AG04450 (cell line): Measurements from ENCODE around the gene PDSS1. TPM values are rescaled to one million over a fixed set of nuclear protein-coding genes. Genes with fewer than 3 reads are reported as not detected.

Experiments
- CTCF ChIA-PET: fragments of 300-600, 350-600 bp; formaldehyde crosslinking; extraction: SDS; loops from one replicate; lab custom pipeline; 2022; ENCODE audit warnings: antibody characterized with exemption, inconsistent platforms; lab: Charles Lee
- POLR2A ChIA-PET: fragments of 350-600 bp; formaldehyde crosslinking; extraction: SDS; loops from one replicate; lab custom pipeline; 2021; ENCODE audit warnings: antibody characterized with exemption, inconsistent platforms; lab: Yijun Ruan, JAX
- DNase-seq: peaks from one replicate; pipeline ENCODE4 v3.0.0-alpha.2; 2011; ENCODE audit warnings: low read depth, low spot score
- H3K27ac ChIP-seq: one replicate; pipeline ENCODE4 v1.5.1; 2012; ENCODE audit warnings: low read depth, low read length, control low read depth
- H3K27me3 ChIP-seq: one replicate; pipeline ENCODE4 v1.6.0; 2012; ENCODE audit warnings: low read length; ENCODE audit not compliant: control insufficient read depth, insufficient read depth
- H3K4me3 ChIP-seq: 2 replicates; pipeline ENCODE4 v1.5.1; 2011; ENCODE audit warnings: mild to moderate bottlenecking, low read depth, low read length, control low read depth
- H3K9me3 ChIP-seq: 2 replicates; pipeline ENCODE4 v1.5.1; 2012; ENCODE audit warnings: low read length; ENCODE audit not compliant: control insufficient read depth, insufficient read depth
- CTCF ChIP-seq: IDR thresholded peaks from 2 replicates; pipeline ENCODE4 v1.5.1; 2011; ENCODE audit warnings: low read depth, low read length, control low read depth, inconsistent platforms
- polyA plus RNA-seq: library from polyadenylated mRNA; depleted of rRNA; stranded (reverse); fragments of >200 nt; gene quantifications from 2 replicates; pipeline ENCODE4 v1.2.3, GENCODE V29; 2011

PDSS1 gene
- polyA plus RNA-seq, 1 experiment = 10.4 TPM

DNA sequence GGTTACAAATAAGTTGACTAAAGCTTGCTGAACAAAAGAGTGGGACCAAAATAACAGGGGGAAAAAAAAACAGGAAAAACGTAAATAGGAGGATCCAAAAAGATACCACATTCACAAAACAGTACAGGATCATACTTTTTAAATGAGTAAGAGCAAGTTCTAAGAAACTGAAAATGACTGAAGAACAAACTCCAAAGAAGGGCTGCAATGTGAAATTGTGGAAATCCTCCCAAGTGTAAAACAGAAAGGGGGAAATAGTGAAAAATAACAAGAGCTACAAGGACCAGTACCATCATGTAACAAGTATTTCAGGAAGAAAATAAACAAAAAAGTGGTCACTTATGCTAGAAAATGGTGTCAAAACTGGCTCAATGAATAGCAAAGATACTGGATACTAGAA, 46.3 kb downstream of the PDSS1 start:
- ChIA-PET CTCF (interaction anchor here (0.8 kb wide), 1 partner anchor 18 kb away, joined by 4 read pairs; no protein-coding TSS in a partner anchor), POLR2A (no interaction called here)
- Histone ChIP-seq H3K27me3 (no peaks in the 10 kb centered on the region), H3K4me3 (no peak overlapping the region), H3K9me3 (no peaks in the 10 kb centered on the region; the same call in 1 of the 2 replicates), H3K27ac (no peak overlapping the region)
- no peak for DNase-seq
- no peak for TF ChIP-seq CTCF

DNA sequence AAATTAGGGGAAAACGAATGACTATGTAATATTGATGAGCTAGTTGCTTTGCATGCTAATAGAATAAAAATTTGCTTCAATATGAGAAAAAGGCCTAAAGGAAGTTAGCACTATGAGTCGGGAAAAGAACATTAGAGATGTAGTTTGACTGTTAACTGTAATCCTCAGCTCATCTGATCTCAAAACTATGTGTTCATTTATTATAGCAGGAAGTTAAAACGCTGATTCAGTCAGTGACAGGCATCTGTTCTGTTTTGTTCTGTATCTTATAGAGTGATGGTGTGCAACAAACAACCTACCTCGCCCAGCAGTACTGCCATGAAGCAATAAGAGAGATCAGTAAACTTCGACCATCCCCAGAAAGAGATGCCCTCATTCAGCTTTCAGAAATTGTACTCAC, 48.6 kb downstream of the PDSS1 start:
- POLR2A ChIA-PET = no interaction called here

DNA sequence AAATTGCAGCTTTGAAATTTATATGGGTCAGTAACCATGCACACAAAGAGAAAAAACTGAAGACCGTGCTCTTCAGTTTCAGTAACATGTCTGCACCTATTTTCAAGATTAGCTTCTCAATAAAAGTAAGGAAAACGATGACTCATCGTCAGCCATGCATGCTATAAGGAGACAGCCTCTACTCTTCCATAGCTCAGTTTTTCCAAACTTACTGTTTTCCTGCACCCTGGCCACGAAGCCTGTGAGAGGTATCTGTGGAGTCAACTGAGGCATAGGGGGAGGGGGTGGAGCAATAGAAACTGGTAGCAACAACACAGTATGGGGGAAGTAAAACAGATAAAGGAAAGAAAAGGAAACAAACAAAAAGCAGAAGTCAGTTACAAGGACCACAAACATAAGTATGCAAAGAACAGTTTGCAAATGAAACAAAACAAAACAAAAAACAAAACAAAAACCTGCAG, 58.0 kb downstream of the PDSS1 start:
- H3K4me3 ChIP-seq = no peak overlapping the region
- CTCF ChIA-PET = interaction anchor here (0.7 to 1.8 kb wide), 6 partner anchors 11 to 126 kb away, joined by 3 to 10 read pairs (median 4); partner anchors contain the start of gene ABI1
- DNase-seq = no peak
- no peak for TF ChIP-seq CTCF
- no peaks in the 10 kb centered on the region for H3K27me3 ChIP-seq
- H3K27ac ChIP-seq = no peak overlapping the region
- POLR2A ChIA-PET = interaction anchor here (0.6 kb wide), 1 partner anchor 104 kb away, joined by 3 read pairs; no protein-coding TSS in a partner anchor
- H3K9me3 ChIP-seq = no peaks in the 10 kb centered on the region

More for the DNA sequence above, 48.6 kb downstream of the PDSS1 start:
- Histone ChIP-seq H3K27ac (no peak overlapping the region), H3K9me3 (no peaks in the 10 kb centered on the region; the same call in 1 of the 2 replicates), H3K4me3 (no peak overlapping the region), H3K27me3 (no peaks in the 10 kb centered on the region)
- DNase-seq = no peak
- no peak for TF ChIP-seq CTCF
- CTCF ChIA-PET = interaction anchor here (0.9 to 2.3 kb wide), 3 partner anchors 20 to 136 kb away, joined by 7 to 11 read pairs (median 7); partner anchors contain the start of gene ABI1

DNA sequence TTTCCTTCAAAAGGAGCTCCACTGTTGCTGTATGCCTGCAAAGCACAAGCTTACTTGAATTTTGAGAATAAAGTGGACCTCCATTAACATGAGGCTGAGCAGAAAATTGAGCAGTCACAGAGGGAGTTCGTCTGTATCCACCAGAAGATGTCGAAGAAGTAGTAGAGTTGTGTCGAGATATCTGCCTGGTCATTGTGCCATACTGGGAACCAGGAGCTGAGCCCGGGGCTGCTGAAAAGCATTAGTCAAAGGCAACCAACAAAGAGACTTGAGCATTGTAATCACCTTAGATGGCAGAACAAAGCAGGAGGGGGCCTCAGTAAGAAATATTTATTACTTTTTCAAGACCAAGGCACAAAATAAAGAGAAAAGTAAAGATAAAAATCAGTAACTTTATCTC, 61.5 kb downstream of the PDSS1 start:
- CTCF ChIA-PET = interaction anchor here (2.3 kb wide), 1 partner anchor 33 kb away, joined by 9 read pairs; no protein-coding TSS in a partner anchor
- POLR2A ChIA-PET = no interaction called here
- no peak overlapping the region for H3K27ac ChIP-seq

More for the DNA sequence above, 61.5 kb downstream of the PDSS1 start:
- TF ChIP-seq CTCF = no peak
- no peaks in the 10 kb centered on the region for H3K9me3 ChIP-seq
- no peak overlapping the region for H3K4me3 ChIP-seq
- no peaks in the 10 kb centered on the region for H3K27me3 ChIP-seq
- no peak for DNase-seq
